Spleen (tissue), 11 donors: ENCODE measurements around the gene CCDC91. TPM values are rescaled to one million over a fixed set of nuclear protein-coding genes. Genes with fewer than 3 reads are reported as not detected.

Experiments used
- DNase-seq: peaks from one replicate; pipeline ENCODE4 v3.0.0-alpha.2; 2020
- H3K27ac ChIP-seq, 8 donors: fragments of 200-600 bp; sonication (generic) in 7 of 8; 1 replicate in 4 of 8; 2 replicates in 4 of 8; pipeline versions ENCODE4 v1.5.0 to v1.8.0; 2016 to 2021; ENCODE audit warnings: inconsistent platforms in 4 of 8, mild to moderate bottlenecking in 4 of 8, moderate library complexity in 1 of 8
- H3K27me3 ChIP-seq, 7 donors: fragments of 200-600 bp; sonication (generic) in 6 of 7; replicated peaks in 1 of 7; 1 replicate in 4 of 7; 2 replicates in 3 of 7; pipeline versions ENCODE4 v1.5.0 to v1.8.0; 2016 to 2021; ENCODE audit warnings: inconsistent platforms in 3 of 7, mild to moderate bottlenecking in 1 of 7
- H3K36me3 ChIP-seq, 6 donors: fragments of 200-600 bp; sonication (generic) in 5 of 6; 1 replicate in 4 of 6; 2 replicates in 2 of 6; pipeline versions ENCODE4 v1.5.0 to v1.8.0; 2016 to 2021; ENCODE audit warnings: inconsistent platforms in 2 of 6
- H3K4me1 ChIP-seq, 6 donors: fragments of 200-600 bp; sonication (generic) in 5 of 6; 1 replicate in 3 of 6; 2 replicates in 3 of 6; pipeline versions ENCODE4 v1.5.0 to v1.8.0; 2016 to 2021; ENCODE audit warnings: inconsistent platforms in 3 of 6
- H3K4me3 ChIP-seq, 8 donors: fragments of 200-600 bp; sonication (generic) in 7 of 8; 1 replicate in 4 of 8; 2 replicates in 4 of 8; pipeline versions ENCODE4 v1.5.0 to v1.8.0; 2016 to 2021; ENCODE audit warnings: inconsistent platforms in 4 of 8, mild to moderate bottlenecking in 4 of 8, moderate library complexity in 2 of 8
- H3K9me3 ChIP-seq, 8 donors: fragments of 200-600 bp; sonication (generic) in 7 of 8; 1 replicate in 4 of 8; 2 replicates in 4 of 8; pipeline versions ENCODE4 v1.5.0 to v1.8.0; 2016 to 2021; ENCODE audit warnings: inconsistent platforms in 4 of 8
- POLR2A ChIP-seq, 3 donors: fragments of 450-650 bp; IDR thresholded peaks; one replicate each; pipeline ENCODE4 v1.5.1; 2017; ENCODE audit warnings: antibody characterized with exemption in 3 of 3, mild to moderate bottlenecking in 1 of 3
- POLR2AphosphoS5 ChIP-seq, 3 donors: sonication (generic); formaldehyde crosslinking; IDR thresholded peaks; one replicate each; pipeline ENCODE4 v1.5.1; 2017; ENCODE audit warnings: antibody characterized with exemption in 3 of 3
- WGBS, 5 donors: extraction: QIAGEN DNeasy Blood & Tissue Kit in 3 of 5; methylation state at CpG; one replicate each; pipeline versions ENCODE4 v1.1.5 to v1.1.7; 2013 to 2018; 5-methylcytosine and 5-hydroxymethylcytosine counted together
- intact Hi-C: fragments of 100-400 bp; cut with DNase I; formaldehyde crosslinking; loops from one replicate; pipeline ENCODE4 v1.15.0; 2023; ENCODE audit warnings: low total_unique reads
- polyA plus RNA-seq, 3 donors: library from polyadenylated mRNA; stranded (reverse); fragments of 200-250 nt; gene quantifications; one replicate each; pipeline ENCODE4 v1.2.1, GENCODE V29; 2013
- total RNA-seq, 7 donors: library from RNA; depleted of rRNA in 3 of 7; stranded (reverse); fragments of >200 nt in 3 of 7; fragmentation: NEBNext Ultra II Directional in 4 of 7; extraction: Animal tissue kit (Norgen Biotek cat#: 25700) in 4 of 7; gene quantifications; one replicate each; pipeline versions ENCODE4 v1.1.0 to v1.2.1, GENCODE V29; 2016 to 2021
- TF ChIP-seq, protein P1 (sequence below), 11 experiments: fragments of 200-600 bp in 7 of 11; fragments of 450-650 bp in 4 of 11; sonication (generic) in 4 of 11; IDR thresholded peaks in 8 of 11; conservative IDR thresholded peaks in 3 of 11; 1 replicate in 7 of 11; 2 replicates in 4 of 11; pipeline versions ENCODE4 v1.4.0 to v1.8.0; 2016 to 2021; ENCODE audit warnings: antibody characterized with exemption in 11 of 11, inconsistent platforms in 4 of 11, mild to moderate bottlenecking in 1 of 11
- donor health status: healthy with polysubstance abuse.
- donor health status: DM: no; HTN: no; CAD: no; lungs with moderate emphysema.
- donor health status: DM: no; HTN: no; CAD: no.
- donor health status: Bipolar disorder and iron deficiency.
- donor health status: healthy.
- donor health status: DM: no; HTN: no; CAD: no.
- donor health status: DM: yes; HTN: yes; CAD: no.

Gene CCDC91
- total and polyA plus RNA-seq, 10 donors, result 12.8 to 65.9 (median 43.4) TPM

DNA sequence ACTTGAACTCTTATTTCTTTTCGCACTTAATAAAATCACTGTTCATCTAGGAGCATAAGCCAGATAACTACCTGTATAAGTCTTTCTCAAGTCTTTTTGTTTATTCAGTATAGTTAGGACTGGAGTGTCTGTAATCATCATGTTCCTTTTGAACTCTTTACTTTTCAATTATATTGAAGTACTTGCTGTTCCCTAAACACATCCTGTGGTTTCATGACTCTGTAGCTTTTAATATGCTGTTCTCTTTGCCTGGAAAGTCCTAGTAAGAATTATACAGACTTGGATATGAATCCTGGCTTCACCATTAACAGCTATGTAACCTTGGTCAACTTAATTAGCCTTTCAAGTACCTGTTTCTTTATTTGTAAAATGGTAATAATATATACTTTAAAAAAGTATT lies 88.2 kb downstream of the CCDC91 start:
- H3K27ac ChIP-seq, result no peak overlapping the region
- DNase-seq, result no peak

DNA sequence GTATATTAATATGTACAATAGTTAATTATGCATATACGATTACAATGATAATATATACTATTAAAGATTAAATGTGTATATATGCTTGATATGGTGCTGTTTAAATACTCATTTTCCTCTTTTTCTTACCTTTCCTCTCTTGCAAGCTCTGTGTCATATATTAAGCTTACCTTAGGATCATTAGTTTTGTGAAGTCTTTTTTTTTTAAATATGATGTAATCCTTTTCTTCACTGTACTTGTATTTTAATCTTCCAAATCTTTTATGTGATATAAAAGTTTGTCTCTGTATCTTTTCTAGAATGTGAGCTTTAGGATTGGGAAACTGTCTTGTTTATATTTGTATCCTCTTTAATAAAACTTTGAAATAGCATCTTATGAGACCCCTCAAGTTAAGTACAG lies 88.7 kb downstream of the CCDC91 start:
- TF ChIP-seq, protein P1, sequence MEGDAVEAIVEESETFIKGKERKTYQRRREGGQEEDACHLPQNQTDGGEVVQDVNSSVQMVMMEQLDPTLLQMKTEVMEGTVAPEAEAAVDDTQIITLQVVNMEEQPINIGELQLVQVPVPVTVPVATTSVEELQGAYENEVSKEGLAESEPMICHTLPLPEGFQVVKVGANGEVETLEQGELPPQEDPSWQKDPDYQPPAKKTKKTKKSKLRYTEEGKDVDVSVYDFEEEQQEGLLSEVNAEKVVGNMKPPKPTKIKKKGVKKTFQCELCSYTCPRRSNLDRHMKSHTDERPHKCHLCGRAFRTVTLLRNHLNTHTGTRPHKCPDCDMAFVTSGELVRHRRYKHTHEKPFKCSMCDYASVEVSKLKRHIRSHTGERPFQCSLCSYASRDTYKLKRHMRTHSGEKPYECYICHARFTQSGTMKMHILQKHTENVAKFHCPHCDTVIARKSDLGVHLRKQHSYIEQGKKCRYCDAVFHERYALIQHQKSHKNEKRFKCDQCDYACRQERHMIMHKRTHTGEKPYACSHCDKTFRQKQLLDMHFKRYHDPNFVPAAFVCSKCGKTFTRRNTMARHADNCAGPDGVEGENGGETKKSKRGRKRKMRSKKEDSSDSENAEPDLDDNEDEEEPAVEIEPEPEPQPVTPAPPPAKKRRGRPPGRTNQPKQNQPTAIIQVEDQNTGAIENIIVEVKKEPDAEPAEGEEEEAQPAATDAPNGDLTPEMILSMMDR (IDR thresholded peaks at IDR 0.05 in 8 of 11, conservative IDR thresholded peaks at IDR 0.05 in 3 of 11), result no peak
- no peak for TF ChIP-seq POLR2A (IDR thresholded peaks at IDR 0.05)
- TF ChIP-seq POLR2AphosphoS5 (IDR thresholded peaks at IDR 0.05), result no peak

More for the DNA sequence above, 88.2 kb downstream of the CCDC91 start:
- Histone ChIP-seq H3K36me3 (peaks cover 0 to 14% (median 0%) of the 10 kb centered on the region in 6 donors), H3K27me3 (no peaks in the 10 kb centered on the region), H3K4me3 (no peak overlapping the region), H3K4me1 (peaks cover 0 to 8% (median 0%) of the 10 kb centered on the region in 6 donors), H3K9me3 (peaks cover 0 to 16% (median 13%) of the 10 kb centered on the region in 8 donors)
- intact Hi-C loops, result no loop called here
- WGBS, 5 donors, result 93 to 100% (median 97%) methylated on average over 1 of the region's 1 CpG
- TF ChIP-seq POLR2AphosphoS5 (IDR thresholded peaks at IDR 0.05), result no peak
- TF ChIP-seq, protein P1 (IDR thresholded peaks at IDR 0.05 in 8 of 11, conservative IDR thresholded peaks at IDR 0.05 in 3 of 11), result no peak
- TF ChIP-seq POLR2A (IDR thresholded peaks at IDR 0.05), result no peak

DNA sequence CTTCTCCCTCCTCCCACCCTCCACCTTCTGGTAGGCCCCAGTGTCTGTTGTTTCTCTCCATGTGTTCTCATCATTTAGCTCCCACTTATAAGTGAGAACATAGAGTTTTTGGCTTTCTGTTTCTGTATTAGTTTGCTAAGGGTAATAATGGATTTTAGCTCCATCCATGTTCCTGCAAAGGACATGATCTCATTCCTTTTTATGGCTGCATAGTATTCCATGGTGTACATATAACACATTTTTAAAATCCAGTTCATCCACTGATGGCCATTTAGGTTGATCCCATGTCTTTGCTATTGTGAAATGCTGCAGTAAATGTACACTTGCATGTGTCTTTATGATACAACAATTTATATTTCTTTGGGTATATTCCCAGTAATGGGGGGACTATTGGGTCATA lies 96.1 kb downstream of the CCDC91 start:
- H3K4me1 ChIP-seq, result no peaks in the 10 kb centered on the region
- H3K4me3 ChIP-seq, result no peak overlapping the region
- H3K27ac ChIP-seq, result no peak overlapping the region
- H3K27me3 ChIP-seq, result no peaks in the 10 kb centered on the region
- DNase-seq, result no peak
- peaks cover 11 to 93% (median 73%) of the 10 kb centered on the region in 8 donors for H3K9me3 ChIP-seq
- intact Hi-C loops, result no loop called here
- peaks cover 0 to 55% (median 3%) of the 10 kb centered on the region in 6 donors for H3K36me3 ChIP-seq
- no peak for TF ChIP-seq POLR2AphosphoS5 (IDR thresholded peaks at IDR 0.05)
- TF ChIP-seq POLR2A (IDR thresholded peaks at IDR 0.05), result no peak
- TF ChIP-seq, protein P1 (IDR thresholded peaks at IDR 0.05 in 8 of 11, conservative IDR thresholded peaks at IDR 0.05 in 3 of 11), result no peak

More for the DNA sequence above, 88.7 kb downstream of the CCDC91 start:
- intact Hi-C loops, result no loop called here
- no peak for DNase-seq
- Histone ChIP-seq H3K9me3 (peaks cover 0 to 21% (median 18%) of the 10 kb centered on the region in 8 donors), H3K36me3 (peaks cover 0 to 14% (median 0%) of the 10 kb centered on the region in 6 donors), H3K27ac (no peak overlapping the region), H3K4me3 (no peak overlapping the region), H3K4me1 (peaks cover 0 to 8% (median 0%) of the 10 kb centered on the region in 6 donors), H3K27me3 (no peaks in the 10 kb centered on the region)
- WGBS, 5 donors, result 92 to 100% (median 96%) methylated on average over 1 of the region's 1 CpG

DNA sequence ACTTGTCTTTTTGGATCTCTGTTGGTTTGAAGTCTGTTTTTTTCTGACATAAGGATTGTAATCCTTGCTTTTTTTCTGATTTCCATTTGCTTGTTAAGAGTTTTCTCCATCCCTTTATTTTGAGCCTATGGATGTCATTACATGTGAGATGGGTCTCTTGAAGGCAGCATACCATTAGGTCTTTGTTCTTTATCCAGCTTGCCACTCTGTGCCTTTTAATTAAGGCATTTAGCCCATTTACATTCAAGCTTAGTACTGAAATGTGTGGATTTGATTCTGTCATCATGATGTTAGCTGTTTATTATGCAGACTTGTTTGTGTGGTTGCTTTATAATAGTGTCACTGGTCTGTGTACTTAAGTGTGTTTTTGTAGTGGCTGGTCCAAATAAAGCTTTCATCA lies 100.0 kb downstream of the CCDC91 start:
- Histone ChIP-seq H3K27ac (no peak overlapping the region), H3K9me3 (peaks cover 11 to 79% (median 62%) of the 10 kb centered on the region in 8 donors), H3K4me1 (no peaks in the 10 kb centered on the region), H3K27me3 (no peaks in the 10 kb centered on the region), H3K4me3 (no peak overlapping the region), H3K36me3 (peaks cover 0 to 58% (median 7%) of the 10 kb centered on the region in 6 donors)
- TF ChIP-seq POLR2AphosphoS5 (IDR thresholded peaks at IDR 0.05), result no peak
- TF ChIP-seq, protein P1 (IDR thresholded peaks at IDR 0.05 in 8 of 11, conservative IDR thresholded peaks at IDR 0.05 in 3 of 11), result no peak
- no peak for TF ChIP-seq POLR2A (IDR thresholded peaks at IDR 0.05)
- DNase-seq, result no peak
- intact Hi-C loops, result no loop called here
